GM21515 (cell line): ENCODE data around the gene LAYN.

Experiments used
- ATAC-seq: cut with Tn5 transposase; IDR thresholded peaks from one replicate; pipeline ENCODE4 v1.9.1; 2021; ENCODE audit not compliant: unreplicated experiment

The LAYN gene, protein sequence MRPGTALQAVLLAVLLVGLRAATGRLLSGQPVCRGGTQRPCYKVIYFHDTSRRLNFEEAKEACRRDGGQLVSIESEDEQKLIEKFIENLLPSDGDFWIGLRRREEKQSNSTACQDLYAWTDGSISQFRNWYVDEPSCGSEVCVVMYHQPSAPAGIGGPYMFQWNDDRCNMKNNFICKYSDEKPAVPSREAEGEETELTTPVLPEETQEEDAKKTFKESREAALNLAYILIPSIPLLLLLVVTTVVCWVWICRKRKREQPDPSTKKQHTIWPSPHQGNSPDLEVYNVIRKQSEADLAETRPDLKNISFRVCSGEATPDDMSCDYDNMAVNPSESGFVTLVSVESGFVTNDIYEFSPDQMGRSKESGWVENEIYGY

GRCh38 chr11:111540114-111540936 lies at the start of gene LAYN:
LAYN (plus strand) TSS chr11:111540720; CDS start chr11:111540844, 124 bp downstream.
- ATAC-seq = no peak

GRCh38 chr11:111494040-111494439 lies 46.5 kb upstream of the LAYN start:
- ATAC-seq = no peak

GRCh38 chr11:111499483-111499882 lies 41.0 kb upstream of the LAYN start:
- ATAC-seq = no peak

GRCh38 chr11:111500481-111500880 lies 40.0 kb upstream of the LAYN start:
- ATAC-seq = no peak

- no peak for ATAC-seq
Measured at GRCh38 chr11:111502611-111503010, 37.9 kb upstream of the LAYN start.

- no peak for ATAC-seq
Measured at GRCh38 chr11:111510311-111510710, 30.2 kb upstream of the LAYN start.

DNA sequence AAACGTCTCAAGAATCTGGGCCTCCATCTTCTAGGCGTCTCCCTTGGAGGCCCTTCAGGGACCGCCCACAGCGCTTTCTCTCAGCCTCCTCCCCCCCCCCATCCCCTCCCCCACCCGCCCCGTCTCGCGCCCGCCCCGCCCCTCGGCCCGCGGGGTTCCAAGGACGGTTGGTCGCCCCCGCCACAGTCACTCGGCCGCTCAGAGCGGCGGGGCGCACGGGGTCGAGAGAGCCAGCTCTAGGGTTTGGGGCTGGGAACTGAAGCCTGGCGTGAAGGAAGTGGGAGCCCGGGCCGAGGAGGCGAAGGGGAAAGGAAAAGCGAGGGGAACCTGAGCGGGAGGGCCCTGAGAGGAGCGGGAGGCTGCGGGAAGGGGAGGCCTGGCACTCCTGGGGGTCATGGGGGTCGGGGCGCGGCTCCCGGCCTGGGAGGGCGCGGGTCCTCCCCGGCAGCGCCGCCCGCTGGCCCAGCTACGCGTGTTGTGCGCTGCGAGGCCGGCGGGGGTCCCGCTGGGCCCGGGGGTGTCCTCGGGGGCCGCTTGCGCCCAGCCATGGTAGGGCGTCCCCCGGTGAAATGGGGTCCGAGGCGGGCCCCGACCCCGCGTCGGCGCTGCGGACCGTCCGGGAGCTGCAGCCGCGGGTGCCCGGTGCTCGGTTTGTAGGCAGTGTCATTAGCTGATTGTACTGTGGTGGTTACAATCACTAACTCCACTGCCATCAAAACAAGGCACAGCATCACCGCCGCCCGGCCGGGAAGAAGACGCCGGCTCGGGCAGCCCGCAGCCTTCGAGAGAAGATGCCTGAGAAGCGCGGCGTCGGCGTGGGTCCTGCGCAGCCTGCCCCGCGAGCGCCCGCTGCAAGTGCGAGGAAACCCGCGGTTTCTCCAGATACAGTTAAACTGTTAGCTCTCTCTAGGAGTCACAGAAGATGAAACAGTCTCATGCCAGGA lies 28.0 kb upstream of the LAYN start, which contains the start of gene BTG4:
Gene BTG4, minus strand, starts transcription at position 91 of the 944 bp plus-strand sequence. CDS start 13,610 bp downstream, outside the sequence.
- no peak for ATAC-seq

GRCh38 chr11:111513240-111513605 lies 27.3 kb upstream of the LAYN start:
- no peak for ATAC-seq

- ATAC-seq = no peak
Measured at GRCh38 chr11:111514216-111515031, 26.1 kb upstream of the LAYN start, which contains the start of gene HOATZ. HOATZ (plus strand) TSS chr11:111514778; CDS start chr11:111514785, 7 bp downstream.

GRCh38 chr11:111515591-111515990 lies 24.9 kb upstream of the LAYN start:
- ATAC-seq = no peak

DNA sequence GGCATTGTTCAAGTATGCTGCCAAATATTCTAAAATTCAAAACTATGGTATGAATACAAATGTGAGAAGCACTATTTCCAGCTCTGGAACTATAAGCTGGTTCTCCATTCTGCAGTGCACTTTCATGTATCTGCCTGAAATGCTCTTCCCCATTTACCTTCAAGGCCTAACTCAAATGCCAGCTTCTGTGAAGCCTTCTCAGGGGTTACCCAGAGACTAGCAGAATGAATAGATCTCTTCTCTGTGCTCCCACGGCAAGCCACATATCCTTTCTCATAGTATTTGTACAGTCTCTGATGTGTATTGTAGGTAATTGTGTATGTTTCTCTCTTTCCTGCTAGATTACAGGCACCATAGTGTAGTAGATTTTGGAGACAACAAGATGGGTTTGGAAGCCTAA lies 21.9 kb upstream of the LAYN start:
- ATAC-seq = no peak

GRCh38 chr11:111520560-111520959 lies 20.0 kb upstream of the LAYN start:
- no peak for ATAC-seq

DNA sequence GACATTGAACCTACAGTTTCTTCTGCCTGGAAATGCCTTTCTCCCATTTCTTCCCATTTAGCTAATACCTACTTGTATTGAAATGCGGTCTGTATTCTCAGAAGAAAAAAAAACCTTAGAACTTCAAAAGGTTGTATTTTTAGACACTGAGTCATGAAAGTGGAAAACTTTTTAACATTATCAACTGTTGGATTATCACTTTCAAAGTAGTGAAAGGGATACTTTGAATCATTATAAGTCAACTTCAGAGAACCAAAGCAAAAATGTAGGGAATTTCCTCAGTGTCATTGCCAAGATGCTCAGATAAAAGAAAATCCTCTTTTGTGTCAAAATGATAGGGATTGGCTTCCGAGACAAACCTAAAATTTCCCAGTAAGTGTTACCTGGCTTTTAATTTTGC lies 19.4 kb upstream of the LAYN start:
- no peak for ATAC-seq

- no peak for ATAC-seq
Measured at GRCh38 chr11:111522426-111522825, 18.1 kb upstream of the LAYN start.

- no peak for ATAC-seq
Measured at GRCh38 chr11:111523343-111523742, 17.2 kb upstream of the LAYN start.

GRCh38 chr11:111524056-111524455 lies 16.5 kb upstream of the LAYN start:
- no peak for ATAC-seq

DNA sequence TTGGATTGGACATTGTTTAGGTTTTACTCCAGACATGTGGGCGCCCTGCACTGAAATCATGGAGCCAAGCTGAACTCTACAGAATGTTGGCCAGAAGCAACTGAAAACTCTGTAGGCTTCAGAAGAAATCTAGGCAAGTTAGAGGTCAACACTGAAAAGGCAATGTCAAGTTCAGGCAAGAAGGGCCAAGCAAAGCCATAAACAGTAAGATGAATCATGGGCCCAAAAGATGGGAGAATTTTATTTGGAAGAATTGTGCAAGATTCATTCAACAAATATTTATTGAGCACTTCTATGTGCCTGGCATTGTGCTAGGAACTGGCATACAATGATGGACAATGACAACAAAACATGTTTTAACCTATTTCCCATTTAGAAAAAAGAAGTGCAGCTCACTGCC lies 15.1 kb upstream of the LAYN start:
- ATAC-seq = no peak

GRCh38 chr11:111526501-111526900 lies 14.0 kb upstream of the LAYN start:
- no peak for ATAC-seq

GRCh38 chr11:111527279-111527678 lies 13.2 kb upstream of the LAYN start:
- no peak for ATAC-seq

- ATAC-seq = no peak
Measured at GRCh38 chr11:111528557-111528956, 12.0 kb upstream of the LAYN start.
